ENCODE results near the gene PDE10A.

- TF ChIP-seq CTCF (IDR thresholded peaks at IDR 0.05; ENCODE audit: insufficient read depth, low read depth, low read length): no peak
- TF ChIP-seq EZH2 (IDR thresholded peaks at IDR 0.05; ENCODE audit: insufficient read depth, low read length): no peak
These were observed 17.9 kb upstream of the PDE10A start for GRCh38 chr6:165680975-165681374.
